Measurements from ENCODE around the gene SP1. TPM values are rescaled to one million over a fixed set of nuclear protein-coding genes. Genes with fewer than 3 reads are reported as not detected.
"Not testable (repeated sequence)": the region's sequence is repeated elsewhere in the genome, so short reads cannot be mapped to it uniquely, and the experiment has no call there.

SP1 gene
- total and polyA plus RNA-seq, 8 donors = 8.4 to 48.4 (median 30.6) TPM

DNA sequence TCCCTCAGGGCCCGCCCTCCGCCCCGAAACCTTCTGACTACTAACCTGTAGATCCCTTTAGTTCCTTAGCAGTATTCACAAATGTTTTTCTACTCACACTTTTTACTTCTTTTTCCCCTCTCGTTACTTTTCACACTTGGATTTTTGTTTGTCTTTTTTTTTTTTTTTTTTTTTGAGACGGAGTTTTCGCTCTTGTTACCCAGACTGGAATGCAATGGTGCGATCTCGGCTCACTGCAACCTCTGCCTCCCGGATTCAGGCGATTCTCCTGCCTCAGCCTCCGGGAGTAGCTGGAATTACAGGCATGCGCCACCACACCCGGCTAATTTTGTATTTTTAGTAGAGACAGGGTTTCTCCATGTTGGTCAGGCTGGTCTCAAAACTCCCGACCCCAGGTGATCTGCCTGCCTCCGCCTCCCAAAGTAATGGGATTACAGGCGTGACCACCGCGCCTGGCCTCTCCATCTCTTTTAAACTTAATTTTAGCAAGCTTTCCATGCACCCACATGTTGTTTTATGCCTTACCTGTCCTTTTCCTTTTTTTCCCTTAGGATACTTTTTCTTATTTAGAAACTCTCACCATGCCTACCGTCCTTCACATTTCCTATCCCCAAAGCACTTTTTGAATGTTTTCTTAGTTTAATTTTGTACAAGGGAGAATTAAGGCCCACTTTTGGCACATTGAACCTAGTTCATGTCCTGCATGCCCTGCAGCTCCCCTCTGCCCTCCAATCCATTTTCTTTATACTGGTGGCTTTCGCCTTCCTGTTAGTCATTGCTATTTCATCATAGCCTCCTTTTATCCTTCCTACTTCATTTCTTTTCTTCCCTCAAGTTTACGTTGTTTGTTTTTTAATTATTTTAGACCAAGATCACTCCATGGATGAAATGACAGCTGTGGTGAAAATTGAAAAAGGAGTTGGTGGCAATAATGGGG lies 1.1 kb downstream of the SP1 start:
- Histone ChIP-seq H3K4me3 (peak overlapping the region in 3 of 4 donors; percentile 32 to 57 (median 51)), H3K27ac (peak overlapping the region; percentile 77 to 97 (median 96)), H3K9me3 (no peaks in the 10 kb centered on the region), H3K36me3 (peaks cover 0 to 23% (median 7%) of the 10 kb centered on the region in 3 donors), H3K4me1 (peaks cover 32 to 59% (median 44%) of the 10 kb centered on the region in 3 donors), H3K27me3 (no peaks in the 10 kb centered on the region)
- peak in 4 of 6 donors; percentile 29 to 50 (median 43) for DNase-seq
- TF ChIP-seq, protein P1, sequence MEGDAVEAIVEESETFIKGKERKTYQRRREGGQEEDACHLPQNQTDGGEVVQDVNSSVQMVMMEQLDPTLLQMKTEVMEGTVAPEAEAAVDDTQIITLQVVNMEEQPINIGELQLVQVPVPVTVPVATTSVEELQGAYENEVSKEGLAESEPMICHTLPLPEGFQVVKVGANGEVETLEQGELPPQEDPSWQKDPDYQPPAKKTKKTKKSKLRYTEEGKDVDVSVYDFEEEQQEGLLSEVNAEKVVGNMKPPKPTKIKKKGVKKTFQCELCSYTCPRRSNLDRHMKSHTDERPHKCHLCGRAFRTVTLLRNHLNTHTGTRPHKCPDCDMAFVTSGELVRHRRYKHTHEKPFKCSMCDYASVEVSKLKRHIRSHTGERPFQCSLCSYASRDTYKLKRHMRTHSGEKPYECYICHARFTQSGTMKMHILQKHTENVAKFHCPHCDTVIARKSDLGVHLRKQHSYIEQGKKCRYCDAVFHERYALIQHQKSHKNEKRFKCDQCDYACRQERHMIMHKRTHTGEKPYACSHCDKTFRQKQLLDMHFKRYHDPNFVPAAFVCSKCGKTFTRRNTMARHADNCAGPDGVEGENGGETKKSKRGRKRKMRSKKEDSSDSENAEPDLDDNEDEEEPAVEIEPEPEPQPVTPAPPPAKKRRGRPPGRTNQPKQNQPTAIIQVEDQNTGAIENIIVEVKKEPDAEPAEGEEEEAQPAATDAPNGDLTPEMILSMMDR (IDR thresholded peaks at IDR 0.05) = no peak
- intact Hi-C loops (cut with DNase I) = no loop called here
- no peak for FAIRE-seq
- ATAC-seq = no peak
- WGBS, 2 donors = 10 to 15% methylated on average over 19 to 21 of the region's 21 CpGs

DNA sequence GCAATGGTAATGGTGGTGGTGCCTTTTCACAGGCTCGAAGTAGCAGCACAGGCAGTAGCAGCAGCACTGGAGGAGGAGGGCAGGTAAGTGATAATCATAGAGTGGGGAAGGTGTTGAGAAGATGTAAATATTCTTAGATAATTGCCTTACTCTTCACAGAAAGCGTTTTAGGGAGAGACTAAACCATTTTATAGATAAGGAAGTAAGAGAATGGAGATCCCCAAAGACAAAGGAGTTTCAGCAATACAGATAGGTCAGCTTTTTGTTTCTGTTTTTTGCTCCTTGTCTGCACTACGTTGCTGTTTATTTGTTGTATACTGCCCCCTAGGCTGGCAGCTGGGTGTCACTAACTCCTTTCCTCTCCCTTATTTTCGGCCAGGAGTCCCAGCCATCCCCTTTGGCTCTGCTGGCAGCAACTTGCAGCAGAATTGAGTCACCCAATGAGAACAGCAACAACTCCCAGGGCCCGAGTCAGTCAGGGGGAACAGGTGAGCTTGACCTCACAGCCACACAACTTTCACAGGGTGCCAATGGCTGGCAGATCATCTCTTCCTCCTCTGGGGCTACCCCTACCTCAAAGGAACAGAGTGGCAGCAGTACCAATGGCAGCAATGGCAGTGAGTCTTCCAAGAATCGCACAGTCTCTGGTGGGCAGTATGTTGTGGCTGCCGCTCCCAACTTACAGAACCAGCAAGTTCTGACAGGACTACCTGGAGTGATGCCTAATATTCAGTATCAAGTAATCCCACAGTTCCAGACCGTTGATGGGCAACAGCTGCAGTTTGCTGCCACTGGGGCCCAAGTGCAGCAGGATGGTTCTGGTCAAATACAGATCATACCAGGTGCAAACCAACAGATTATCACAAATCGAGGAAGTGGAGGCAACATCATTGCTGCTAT lies 2.0 kb downstream of the SP1 start:
- no peaks in the 10 kb centered on the region for H3K27me3 ChIP-seq
- no peaks in the 10 kb centered on the region for H3K9me3 ChIP-seq
- peak in 4 of 6 donors; percentile 48 to 79 (median 62) for DNase-seq
- TF ChIP-seq, protein P1 (IDR thresholded peaks at IDR 0.05) = peak in 1 of 4 donors; percentile 22
- peak overlapping the region in 2 of 4 donors; percentile 51 to 57 for H3K4me3 ChIP-seq
- H3K27ac ChIP-seq = peak overlapping the region in 2 of 4 donors; percentile 97
- peaks cover 35 to 68% (median 52%) of the 10 kb centered on the region in 3 donors for H3K4me1 ChIP-seq
- H3K36me3 ChIP-seq = peaks cover 0 to 23% (median 7%) of the 10 kb centered on the region in 3 donors
- 28 to 33% methylated on average over 9 of the region's 9 CpGs for WGBS, 2 donors
- ATAC-seq = no peak
- intact Hi-C loops (cut with DNase I) = no loop called here
- no peak for FAIRE-seq

DNA sequence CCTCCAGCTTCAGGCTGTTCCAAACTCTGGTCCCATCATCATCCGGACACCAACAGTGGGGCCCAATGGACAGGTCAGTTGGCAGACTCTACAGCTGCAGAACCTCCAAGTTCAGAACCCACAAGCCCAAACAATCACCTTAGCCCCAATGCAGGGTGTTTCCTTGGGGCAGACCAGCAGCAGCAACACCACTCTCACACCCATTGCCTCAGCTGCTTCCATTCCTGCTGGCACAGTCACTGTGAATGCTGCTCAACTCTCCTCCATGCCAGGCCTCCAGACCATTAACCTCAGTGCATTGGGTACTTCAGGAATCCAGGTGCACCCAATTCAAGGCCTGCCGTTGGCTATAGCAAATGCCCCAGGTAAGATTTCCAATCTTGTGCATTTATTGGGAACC lies 3.3 kb downstream of the SP1 start:
- H3K27ac ChIP-seq = no peak overlapping the region
- TF ChIP-seq, protein P1 (IDR thresholded peaks at IDR 0.05) = no peak
- no peaks in the 10 kb centered on the region for H3K27me3 ChIP-seq
- no peak for FAIRE-seq
- no peaks in the 10 kb centered on the region for H3K9me3 ChIP-seq
- H3K4me1 ChIP-seq = peaks cover 46 to 80% (median 54%) of the 10 kb centered on the region in 3 donors
- peaks cover 0 to 23% (median 7%) of the 10 kb centered on the region in 3 donors for H3K36me3 ChIP-seq
- 39 to 45% methylated on average over 2 of the region's 2 CpGs for WGBS, 2 donors
- intact Hi-C loops (cut with DNase I) = no loop called here
- DNase-seq = peak in 1 of 6 donors; percentile 15
- no peak for ATAC-seq
- H3K4me3 ChIP-seq = peak overlapping the region in 2 of 4 donors; percentile 23 to 31

DNA sequence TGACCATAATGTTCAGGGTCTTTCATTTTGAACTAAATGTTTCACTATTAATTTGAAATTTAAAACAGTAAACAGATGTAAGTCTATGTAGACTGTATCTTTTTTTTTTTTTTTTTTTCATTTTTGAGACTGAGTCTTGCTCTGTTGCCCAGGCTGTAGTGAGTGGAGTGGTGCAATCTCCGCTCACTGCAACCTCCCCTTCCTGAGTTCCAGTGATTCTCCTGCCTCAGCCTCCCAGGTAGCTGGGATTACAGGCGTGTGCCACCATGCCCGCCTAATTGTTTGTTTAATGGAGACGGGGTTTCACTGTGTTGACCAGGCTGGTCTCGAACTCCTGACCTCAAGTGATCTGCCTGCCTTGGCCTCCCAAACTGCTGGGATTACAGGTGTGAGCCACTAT lies 6.4 kb downstream of the SP1 start:
- peaks cover 46 to 92% (median 63%) of the 10 kb centered on the region in 3 donors for H3K4me1 ChIP-seq
- FAIRE-seq; H3K9me3 ChIP-seq; H3K27ac ChIP-seq; H3K27me3 ChIP-seq; intact Hi-C loops (cut with DNase I); ATAC-seq: not testable (repeated sequence)
- H3K4me3 ChIP-seq = peak overlapping the region in 1 of 4 donors; percentile 16
- peaks cover 0 to 23% (median 7%) of the 10 kb centered on the region in 3 donors for H3K36me3 ChIP-seq
- DNase-seq = peak in 1 of 6 donors; percentile 14
- 85 to 87% methylated on average over 5 of the region's 5 CpGs for WGBS, 2 donors

DNA sequence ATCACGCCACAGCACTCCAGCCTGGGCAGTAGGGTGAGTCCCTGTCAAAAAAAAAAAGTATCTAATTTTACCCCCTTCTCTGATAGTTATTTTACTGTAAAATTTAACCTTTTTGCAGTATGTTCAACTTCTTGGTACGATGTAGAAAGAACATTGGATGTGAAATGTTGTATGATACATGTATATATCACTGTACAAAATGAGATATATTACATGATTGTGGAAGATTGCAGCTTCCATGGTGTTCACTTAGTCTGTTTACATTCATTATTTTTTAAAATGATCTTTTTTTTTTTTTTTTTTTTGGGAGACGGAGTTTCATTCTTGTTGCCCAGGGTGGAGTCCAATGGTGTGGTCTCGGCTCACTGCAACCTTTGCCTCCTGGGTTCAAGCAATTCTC lies 9.0 kb downstream of the SP1 start:
- FAIRE-seq (no peak), ATAC-seq (no peak), DNase-seq (no peak)
- H3K27me3 ChIP-seq = no peaks in the 10 kb centered on the region
- no peaks in the 10 kb centered on the region for H3K9me3 ChIP-seq
- H3K4me3 ChIP-seq = peak overlapping the region in 1 of 4 donors; percentile 17
- peaks cover 24 to 67% (median 43%) of the 10 kb centered on the region in 3 donors for H3K4me1 ChIP-seq
- peak overlapping the region in 2 of 4 donors; percentile 51 to 62 for H3K27ac ChIP-seq
- WGBS, 2 donors = 98 to 100% methylated on average over 4 of the region's 4 CpGs
- TF ChIP-seq, protein P1 (IDR thresholded peaks at IDR 0.05) = no peak
- peaks cover 0 to 3% (median 0%) of the 10 kb centered on the region in 3 donors for H3K36me3 ChIP-seq
- intact Hi-C loops (cut with DNase I) = no loop called here

Measured in pancreas (tissue), 10 donors.